Retina (tissue), 1 donor: ENCODE results near the gene ELP4.

Experiments used
- DNase-seq: peaks from one replicate; pipeline ENCODE4 v3.0.0-alpha.2; 2016

The ELP4 gene

GRCh38 chr11:31783252-31783651, 273.7 kb downstream of the ELP4 start:
- peak; percentile 75 for DNase-seq

DNA sequence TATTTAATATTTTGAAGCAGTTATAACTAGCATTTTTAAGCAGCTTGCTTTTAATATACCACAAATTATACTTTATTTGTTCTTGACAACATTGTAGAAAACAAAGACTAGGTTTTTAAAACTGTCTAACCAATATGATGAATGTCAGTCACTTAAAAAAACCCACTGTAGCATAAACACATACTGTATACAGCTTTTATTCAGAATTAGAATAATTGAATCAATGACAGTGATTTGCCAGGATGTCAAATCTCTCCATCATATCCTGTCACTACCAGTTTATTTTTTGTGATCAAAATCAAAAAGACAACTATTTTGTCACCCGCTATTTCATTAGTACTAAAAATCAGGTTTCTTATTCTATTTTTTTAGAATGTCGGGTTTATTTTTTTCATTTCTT, 275.0 kb downstream of the ELP4 start:
- peak; percentile 6 for DNase-seq

DNA sequence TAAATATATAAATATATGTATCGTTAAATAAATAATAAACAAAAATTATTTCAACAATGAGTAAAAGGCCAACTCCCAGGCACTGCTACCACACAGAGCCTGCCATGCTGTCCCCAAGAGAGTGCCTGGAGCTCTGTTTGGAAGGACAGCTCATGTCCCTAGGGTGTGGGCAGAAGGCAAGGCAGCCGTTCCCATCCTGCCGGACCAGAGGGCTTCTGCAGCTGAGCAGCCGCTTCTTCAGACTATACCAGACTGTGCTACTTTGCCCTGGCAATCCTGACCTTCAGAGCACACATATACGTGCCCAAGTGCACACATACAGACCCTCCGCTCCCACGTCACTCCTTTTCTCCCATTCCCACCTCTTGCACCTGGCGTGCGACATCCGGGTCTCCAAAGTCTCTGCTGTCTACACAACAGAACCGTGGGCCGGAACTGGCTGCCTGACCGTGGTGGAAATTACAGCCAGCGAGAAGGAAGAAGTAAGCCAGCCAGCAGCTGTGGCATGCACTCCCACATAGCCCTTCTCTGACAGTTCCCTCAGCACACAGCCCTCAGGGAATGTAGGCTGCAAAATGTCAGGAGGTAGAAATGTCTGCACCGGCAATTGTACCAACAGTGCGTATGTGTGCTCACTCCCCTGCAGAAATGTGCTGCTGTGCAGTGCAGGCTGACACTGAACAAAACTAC, 277.6 kb downstream of the ELP4 start:
- DNase-seq = peak; percentile 85

GRCh38 chr11:31788085-31788484, 278.5 kb downstream of the ELP4 start:
- peak; percentile 83 for DNase-seq

- peak; percentile 52 for DNase-seq
These were observed 281.1 kb downstream of the ELP4 start for GRCh38 chr11:31790649-31791048.

DNA sequence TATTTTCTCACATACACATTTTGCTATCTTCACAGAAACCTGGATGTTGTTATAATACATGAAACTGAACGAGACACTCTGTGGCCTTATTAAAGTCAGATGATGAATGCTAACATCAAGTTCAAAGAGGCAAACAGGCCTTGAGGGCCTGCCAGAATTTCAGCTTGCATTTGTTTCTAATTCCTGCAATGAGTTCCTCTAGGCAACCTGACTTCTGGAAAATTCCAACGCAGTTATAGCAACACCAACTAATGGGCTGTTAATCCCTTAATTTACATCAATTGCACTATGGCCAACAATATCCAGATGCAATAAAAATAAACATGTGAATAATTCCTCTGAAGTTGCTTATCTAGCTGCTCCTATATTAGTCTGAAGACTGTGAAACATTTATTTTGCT, 282.5 kb downstream of the ELP4 start:
- no peak for DNase-seq

DNA sequence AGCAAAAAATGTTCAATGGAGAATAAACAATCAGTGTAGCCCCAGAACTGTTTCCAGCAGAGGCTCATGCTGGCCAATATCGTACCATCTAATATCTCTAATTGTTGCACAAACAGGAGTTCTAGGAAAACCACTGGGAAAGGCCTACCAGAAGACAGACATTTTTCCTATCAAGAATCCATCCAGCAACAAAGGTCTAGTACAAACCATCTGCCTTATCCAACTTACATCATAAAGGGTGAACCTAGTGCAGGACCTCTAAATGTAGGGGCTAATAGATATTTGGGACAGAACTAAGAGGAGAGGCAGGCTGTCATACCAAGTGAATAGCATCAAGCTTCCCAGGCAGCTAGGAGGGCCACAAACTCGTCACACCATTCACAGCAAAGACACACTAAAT, 282.9 kb downstream of the ELP4 start:
- DNase-seq = no peak

GRCh38 chr11:31793264-31793663, 283.7 kb downstream of the ELP4 start:
- DNase-seq = peak; percentile 43

GRCh38 chr11:31794548-31794947, 285.0 kb downstream of the ELP4 start:
- DNase-seq = no peak

GRCh38 chr11:31795706-31796498, 286.3 kb downstream of the ELP4 start:
- DNase-seq = peak; percentile 81

DNA sequence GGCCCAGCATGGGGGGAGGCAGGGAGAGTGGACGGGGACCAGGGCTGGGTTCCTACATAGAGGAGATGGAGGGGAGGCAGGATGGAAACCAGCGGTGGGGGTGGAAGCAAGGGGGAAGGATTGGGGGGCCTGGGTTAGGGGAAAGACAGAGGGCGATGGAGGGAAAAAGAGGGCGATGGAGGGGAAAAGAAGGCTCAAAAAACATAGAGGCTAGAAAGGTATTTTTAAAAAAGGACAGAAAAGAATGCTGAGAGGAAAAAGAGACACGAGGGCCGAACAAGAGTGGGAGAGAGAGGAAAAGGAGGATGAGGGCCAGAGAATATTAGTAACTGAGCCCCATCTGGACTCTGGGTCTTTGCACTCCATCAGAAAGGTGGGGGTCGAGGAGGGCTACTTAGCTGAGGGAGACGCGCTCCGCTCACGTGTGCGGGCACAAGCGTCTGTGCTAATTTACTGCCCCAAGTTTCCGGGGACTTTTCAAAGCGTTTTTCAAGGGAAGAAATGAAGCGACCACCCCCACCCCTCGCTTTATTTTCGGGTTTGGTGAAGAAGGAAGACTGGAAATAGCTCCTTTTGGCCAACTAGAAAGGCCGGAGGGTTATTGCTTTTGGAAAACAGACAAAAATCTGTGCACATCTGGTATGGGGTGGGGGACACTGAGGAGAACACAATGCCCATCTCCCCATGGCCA, 287.1 kb downstream of the ELP4 start:
- DNase-seq = peak; percentile 81

DNA sequence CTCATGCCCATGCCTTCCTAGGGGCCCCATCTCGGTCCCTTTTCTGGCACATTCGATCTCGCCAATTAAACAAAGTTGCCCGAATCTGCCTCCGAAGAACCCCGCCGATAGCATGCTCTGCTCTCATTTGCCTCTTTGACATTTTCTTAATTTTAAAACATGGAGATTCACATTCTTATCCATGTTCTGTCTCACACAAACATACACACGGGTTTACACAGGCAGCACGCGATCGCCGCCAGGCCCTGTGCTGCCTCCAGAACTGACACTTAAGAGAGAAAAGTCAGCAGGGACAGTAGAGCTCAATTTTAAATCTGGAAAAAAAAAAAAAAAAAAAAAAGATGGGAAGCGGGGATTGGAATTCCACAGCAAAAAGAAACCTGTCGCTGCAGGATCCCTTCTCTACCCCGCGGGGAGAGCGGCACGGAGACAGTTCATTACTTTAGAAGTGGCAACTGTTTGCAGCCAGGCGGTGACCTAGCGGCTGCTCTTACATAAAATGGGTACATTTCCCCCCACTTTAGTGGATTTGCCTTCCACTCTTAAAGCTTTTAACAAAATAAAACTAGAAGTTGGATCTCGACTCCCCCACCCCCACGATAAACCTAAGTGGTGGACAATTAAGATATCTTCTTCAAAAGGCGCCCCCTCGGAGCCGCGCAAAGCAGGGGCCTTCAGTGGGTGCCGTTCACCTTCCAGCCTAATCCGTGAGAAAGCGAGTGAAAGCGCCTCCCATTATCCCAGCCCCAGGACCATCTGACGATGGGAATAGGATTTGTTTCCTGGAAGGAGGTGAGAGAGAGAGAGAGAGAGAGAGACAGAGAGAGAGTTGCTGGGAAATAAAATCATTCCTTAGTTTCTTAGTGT, 287.9 kb downstream of the ELP4 start:
- DNase-seq = peak; percentile 75

- no peak for DNase-seq
These were observed 288.5 kb downstream of the ELP4 start for GRCh38 chr11:31798057-31798553.

DNA sequence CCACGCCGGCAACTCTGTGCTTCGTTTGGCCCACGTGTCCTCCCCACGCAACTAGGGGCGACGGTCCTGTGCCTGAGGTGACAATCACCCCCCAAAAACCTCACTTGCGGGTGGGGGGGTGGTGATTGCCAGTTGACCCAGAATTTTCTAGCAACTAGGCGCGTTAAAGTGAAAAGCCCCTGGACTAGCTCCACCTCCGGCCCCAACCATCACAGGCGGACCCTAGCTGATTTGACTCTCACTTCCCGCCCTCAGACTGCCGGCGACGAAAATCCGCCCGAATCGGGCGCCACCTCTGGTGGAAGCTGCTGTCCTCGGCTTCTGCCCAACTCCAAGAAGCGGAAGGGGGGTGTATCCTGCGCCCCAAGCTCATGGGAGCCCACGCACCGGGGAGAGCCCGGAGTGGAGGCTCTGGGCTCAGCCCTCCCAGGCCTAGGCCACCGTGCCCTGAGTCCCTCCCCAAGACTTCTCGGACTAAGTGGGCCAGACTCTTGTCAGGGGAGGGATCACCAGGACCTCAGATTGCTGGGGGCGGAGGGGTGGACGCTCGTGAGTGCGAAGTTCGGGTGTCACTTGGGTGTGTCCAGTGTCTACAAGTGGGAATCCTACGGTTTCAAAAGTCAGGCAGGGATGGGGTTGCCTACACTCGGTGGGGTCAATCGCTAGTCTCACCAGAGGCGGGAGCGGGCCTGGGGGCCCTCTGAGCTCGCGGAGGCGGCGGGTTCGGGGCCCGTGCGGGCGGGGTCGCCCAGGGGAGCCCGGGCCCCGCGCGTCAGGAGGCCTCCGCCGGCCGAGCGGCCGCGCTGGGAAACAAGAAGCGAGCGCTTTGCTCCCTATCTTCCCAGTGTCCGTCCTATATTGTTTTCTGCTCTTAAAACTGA, 289.2 kb downstream of the ELP4 start:
- peak; percentile 89 for DNase-seq

DNA sequence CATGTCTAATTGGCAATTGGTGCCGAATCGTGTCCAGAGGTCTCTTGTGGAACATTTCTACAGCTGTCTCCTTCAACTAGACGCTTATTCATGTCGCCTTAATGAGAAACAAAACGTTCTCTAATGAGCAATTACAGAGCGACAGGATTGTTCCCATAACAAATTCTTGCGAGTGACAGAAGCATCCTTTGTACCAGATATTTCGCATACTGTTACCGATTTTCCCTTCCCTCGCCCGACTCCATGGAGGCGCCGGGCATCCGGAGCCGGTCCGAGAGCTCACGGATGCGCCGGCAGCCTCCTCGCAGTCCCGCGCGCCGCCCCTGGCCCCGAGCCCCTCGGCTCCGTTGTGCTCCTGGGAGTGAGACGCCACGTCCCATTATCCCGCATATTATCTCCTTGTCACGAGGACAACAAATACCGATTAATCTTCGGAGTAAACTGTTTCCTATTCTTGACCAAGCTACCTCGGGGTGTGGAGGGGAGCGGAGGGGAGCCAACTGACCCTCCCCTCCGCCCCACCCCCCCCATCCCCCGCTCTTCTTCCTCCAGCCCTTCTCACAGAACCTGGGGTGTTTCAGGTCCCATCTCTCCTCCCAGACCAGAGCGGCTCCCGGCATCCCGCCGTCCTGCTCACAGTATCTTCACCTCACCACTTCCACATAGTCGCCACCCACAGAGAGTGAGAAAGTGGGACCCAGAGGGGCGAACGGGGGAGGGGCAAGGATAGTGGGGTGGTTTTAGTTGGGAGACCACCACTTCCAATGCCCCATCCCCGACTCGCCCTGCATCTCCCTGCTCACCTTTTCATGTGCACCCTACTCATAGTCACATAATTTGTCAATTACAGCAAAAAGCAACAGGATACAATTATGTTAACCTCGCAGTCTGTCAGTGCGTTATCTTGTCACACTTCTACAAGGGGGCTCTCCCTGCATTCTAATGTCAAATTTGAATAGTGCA, 290.1 kb downstream of the ELP4 start:
- peak; percentile 89 for DNase-seq

DNA sequence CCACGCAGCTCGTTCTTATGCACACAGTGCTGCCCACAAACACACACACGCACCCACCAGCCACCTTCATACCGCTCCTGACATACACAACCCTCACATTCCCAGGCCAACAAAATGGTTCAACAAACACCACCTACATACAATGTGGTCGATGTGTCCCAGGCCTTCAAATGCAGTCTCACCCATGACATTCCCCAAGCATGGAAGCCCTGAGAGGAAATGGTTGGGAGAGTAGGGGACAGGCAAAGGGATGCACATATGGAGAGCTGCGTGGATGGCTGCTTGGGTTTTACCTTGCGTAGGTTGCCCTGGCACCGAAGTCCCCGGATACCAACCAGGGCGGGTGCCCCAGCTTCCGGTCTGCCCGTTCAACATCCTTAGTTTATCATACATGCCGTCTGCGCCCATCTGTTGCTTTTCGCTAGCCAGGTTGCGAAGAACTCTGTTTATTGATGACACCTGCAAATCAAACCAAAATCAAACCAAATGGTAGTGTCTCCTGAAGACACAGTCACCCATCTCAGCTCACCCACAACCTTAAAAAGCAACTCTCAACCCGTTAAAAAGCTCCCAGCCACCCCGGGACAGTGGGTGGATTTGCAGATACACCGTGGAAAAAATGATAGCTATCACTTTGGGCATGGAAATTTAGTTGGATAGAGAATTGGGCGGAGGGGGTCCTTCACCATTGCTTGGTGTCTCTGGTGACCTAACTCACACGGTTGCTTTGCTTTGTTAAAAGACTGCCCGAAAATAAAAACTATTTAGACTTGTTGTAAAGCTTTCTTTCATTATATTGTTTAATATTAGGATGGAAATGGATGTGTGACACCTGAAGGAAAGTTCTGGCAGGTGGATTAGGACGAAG, 291.1 kb downstream of the ELP4 start:
- peak; percentile 73 for DNase-seq

GRCh38 chr11:31801298-31801702, 291.7 kb downstream of the ELP4 start:
- DNase-seq = peak; percentile 79

GRCh38 chr11:31802000-31802551, 292.5 kb downstream of the ELP4 start:
- DNase-seq = no peak

- peak; percentile 81 for DNase-seq
These were observed 293.0 kb downstream of the ELP4 start for GRCh38 chr11:31802609-31802989.
